HUDEP-2 (cell line): ENCODE measurements around the gene UGCG.
"Not testable (repeated sequence)": the region's sequence is repeated elsewhere in the genome, so short reads cannot be mapped to it uniquely, and the experiment has no call there.

Source experiments
- DNase-seq, 76 experiments: peaks; one replicate each; lab custom pipeline; 2025; ENCODE audit not compliant: unreplicated experiment in 76 of 76; lab: John Stamatoyannopoulos, UW

The UGCG gene

GRCh38 chr9:111917201-111917600, 20.6 kb downstream of the UGCG start:
- DNase-seq: no peak

DNA sequence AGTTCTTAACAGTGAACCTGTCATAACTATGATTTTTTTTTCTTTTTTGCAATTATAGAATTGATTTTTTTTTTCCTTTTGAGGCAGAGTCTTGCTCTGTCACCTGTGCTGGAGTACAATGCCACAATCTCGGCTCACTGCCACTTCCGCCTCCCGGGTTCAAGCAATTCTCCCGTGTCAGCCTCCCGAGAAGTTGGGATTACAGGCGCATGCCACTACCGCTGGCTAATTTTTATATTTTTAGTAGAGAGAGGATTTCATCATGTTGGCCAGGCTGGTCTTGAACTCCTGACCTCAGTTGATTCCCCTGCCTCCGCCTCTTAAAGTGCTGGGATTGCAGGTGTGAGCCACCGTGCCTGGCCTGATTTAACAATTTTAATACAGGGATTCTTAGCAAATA, 21.4 kb downstream of the UGCG start:
- DNase-seq: no peak

GRCh38 chr9:111919875-111920274, 23.3 kb downstream of the UGCG start:
- DNase-seq: no peak

DNA sequence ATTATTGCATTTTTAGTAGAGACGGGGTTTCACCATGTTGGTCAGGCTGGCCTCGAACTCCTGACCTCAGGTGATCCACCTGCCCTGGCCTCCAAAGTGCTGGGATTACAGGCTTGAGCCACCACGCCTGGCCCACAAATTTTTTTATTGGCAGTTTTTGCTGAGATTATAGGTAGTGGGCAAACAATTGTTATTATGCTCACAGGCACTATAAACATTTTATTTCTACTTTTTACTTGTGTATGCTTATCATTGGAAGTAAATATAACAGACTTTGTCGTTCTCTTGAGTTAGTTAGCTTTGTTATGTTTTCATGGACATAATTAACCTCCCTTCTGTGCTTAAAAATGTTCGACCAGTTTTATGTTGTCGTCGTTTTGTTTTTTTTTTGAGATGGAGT, 23.9 kb downstream of the UGCG start:
- no peak for DNase-seq

GRCh38 chr9:111922324-111923013, 25.9 kb downstream of the UGCG start:
- no peak for DNase-seq

DNA sequence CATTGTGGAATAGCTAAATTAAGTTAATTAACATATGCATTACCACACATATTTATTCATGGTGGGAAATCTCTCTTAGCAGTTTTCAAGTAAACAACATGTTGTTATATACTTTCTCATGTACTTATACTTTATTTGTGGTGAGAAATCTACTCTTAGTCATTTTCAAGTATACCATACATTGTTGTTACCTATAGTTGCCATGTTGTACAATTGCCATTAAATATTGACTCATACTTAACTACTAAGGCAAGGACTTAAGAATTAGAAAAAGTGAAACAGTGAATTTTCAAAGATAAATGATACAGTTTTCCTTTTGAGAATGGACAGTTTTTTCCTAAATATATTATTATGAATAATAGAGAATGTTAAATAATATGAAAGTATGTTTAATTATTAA, 27.7 kb downstream of the UGCG start:
- DNase-seq: no peak

DNA sequence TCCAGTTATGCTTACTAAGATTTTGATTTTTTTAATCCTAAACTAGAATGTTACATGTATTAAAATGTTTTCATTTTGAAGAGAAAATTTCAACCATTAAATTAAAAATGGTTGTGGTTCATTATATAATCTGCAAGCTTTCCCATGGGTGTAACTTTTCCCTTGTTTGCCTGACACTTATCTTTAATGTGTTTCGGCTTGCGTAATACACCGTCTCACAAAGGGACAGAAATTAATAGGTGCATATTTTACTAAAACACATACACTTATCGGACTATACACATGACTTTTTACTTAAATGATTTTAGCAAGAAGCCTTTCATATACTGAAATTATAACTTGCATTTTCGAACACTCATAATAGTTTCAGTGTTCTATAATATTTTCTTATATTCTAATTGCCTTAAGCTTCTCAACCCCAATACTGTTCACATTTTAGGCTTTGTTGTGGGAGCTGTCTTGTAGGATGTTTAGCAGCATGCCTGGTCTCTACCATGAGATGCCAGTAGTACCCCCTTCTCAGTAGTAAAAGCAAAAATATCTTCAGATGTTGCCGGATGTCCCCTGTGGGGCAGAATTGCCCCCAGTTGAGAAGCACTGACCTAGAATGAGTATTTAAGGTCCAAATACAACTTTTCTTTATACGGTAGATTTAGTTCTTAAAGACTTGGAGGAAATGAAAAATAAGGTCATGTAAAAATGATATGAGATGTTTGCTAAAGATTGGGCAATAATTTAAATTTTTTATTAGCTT, 28.6 kb downstream of the UGCG start:
- no peak for DNase-seq

DNA sequence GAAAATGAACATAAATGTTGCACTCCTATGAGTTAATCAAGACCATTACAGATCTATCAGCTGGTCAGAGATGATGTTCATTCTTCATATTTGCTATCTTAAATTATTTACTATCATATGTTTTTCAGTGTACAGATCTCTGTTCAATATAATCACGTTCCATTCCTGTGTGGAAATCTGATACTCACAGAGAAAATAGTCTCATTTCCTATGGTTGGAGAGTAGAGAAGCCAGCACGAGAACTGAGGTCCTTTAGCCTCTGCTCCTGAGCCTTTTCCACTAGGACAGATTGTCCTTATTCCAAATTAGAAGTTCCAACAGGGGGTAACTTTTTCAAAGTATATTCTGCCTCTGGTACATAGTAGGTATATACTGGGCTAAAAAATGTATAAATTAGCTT, 29.2 kb downstream of the UGCG start:
- no peak for DNase-seq

DNA sequence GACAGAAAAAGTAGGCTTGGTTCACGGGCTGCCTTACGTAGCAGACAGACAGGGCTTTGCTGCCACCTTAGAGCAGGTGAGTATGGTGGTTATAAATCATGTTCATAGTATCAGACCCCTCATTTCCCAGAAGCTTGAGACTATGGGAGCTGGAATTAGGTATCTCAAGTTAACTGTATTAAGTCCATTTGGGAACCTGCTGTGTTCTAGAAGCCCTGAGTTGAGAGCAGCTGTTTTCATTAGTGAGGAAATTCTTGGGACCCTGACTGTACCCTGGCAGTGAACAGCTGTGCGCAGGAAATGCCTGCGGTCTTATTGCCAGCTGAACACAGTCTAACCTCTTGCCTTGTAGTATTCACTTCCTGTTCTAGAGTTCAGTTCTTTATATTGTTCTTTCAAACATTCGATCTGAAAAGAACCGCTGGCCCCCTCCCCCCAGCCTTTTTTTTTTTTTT, 29.8 kb downstream of the UGCG start:
- no peak for DNase-seq

DNA sequence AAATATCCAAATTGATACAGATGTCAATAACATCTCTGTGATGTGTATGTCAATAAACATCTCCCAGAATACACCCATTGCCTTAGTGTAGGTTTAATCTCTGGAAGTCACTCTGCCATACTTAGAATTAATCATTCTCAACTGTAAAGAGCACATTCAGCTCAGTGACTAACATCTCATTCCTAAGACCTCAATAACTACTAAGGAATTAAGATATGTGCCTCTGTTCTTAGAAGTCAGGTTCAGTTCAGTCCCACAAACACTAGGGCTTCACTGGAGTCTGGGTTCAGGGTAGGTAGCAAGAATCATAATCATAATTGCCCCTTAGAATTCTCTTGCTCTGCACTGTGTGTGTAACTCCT, 31.7 kb downstream of the UGCG start:
- no peak for DNase-seq

- DNase-seq: no peak
Observed at GRCh38 chr9:111934747-111935146, 38.1 kb downstream of the UGCG start.

GRCh38 chr9:111936391-111936790, 39.8 kb downstream of the UGCG start:
- DNase-seq: no peak

GRCh38 chr9:111937301-111937700, 40.7 kb downstream of the UGCG start:
- no peak for DNase-seq

- DNase-seq: no peak
Observed at GRCh38 chr9:111937781-111938426, 41.3 kb downstream of the UGCG start.

- no peak for DNase-seq
Observed at GRCh38 chr9:111938427-111938800, 41.8 kb downstream of the UGCG start.

DNA sequence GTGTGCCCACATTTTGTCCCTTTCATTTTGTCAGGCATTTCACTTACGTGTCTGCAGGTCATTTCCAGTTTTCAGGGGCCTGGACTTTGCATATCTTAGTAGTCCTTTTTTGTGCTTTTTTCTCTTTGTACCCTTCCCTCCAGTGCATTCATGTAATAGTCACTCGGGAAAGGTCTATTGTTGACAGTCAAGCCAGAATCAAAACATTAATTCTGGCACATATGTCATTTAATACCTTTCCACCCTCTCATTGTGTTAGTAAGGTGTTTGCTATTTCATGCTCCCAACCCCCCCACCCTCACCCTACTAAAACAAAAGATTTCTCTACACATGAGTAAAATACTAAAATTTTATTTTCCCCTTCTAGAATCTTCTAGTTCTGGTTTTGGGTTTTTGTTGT, 42.7 kb downstream of the UGCG start:
- no peak for DNase-seq

GRCh38 chr9:111940697-111941096, 44.1 kb downstream of the UGCG start:
- no peak for DNase-seq

DNA sequence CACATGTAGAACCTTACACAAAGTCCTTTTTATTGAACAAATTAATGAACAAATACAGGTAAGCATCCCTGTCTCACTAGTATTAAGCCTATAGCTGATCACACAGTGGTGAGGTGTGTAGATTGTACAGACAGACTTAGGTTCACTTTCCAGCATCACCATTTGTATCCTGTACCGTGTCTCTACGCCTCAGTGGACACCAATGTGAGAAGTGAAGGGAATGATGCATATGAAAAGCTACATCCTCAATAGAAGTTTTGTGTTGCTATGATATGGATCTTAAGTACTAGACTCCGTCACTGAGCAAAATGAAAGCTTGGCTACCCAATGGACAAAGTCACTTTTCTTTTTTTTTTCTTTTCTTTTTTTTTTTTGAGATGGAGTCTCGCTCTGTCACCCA, 46.6 kb downstream of the UGCG start:
- no peak for DNase-seq

- no peak for DNase-seq
Observed at GRCh38 chr9:111943746-111944145, 47.1 kb downstream of the UGCG start.

GRCh38 chr9:111944241-111944866, 47.7 kb downstream of the UGCG start:
- no peak for DNase-seq

GRCh38 chr9:111945216-111945615, 48.6 kb downstream of the UGCG start:
- no peak for DNase-seq

DNA sequence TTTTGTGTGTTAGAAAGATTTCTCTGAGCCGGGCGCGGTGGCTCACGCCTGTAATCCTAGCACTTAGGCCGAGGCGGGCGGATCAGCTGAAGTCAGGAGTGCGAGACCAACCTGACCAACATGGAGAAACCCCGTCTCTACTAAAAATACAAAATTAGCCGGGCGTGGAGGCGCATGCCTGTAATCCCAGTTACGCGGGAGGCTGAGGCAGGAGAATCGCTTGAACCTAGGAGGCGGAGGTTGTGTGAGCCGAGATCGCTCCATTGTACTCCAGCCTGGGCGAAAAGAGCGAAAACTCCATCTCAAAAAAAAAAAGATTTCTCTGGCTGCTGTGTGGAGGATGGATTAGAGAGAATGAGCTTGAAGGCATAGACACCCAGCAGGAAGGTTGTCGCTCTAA, 51.5 kb downstream of the UGCG start:
- DNase-seq: not testable (repeated sequence)
